SHP77 treated with DMSO at 0.1 percent for 48 hours (cell line): ENCODE results near the gene ZFX.

Experiments
- DNase-seq: peaks from one replicate; lab custom pipeline; 2025; lab: John Stamatoyannopoulos, UW

Gene ZFX

DNA sequence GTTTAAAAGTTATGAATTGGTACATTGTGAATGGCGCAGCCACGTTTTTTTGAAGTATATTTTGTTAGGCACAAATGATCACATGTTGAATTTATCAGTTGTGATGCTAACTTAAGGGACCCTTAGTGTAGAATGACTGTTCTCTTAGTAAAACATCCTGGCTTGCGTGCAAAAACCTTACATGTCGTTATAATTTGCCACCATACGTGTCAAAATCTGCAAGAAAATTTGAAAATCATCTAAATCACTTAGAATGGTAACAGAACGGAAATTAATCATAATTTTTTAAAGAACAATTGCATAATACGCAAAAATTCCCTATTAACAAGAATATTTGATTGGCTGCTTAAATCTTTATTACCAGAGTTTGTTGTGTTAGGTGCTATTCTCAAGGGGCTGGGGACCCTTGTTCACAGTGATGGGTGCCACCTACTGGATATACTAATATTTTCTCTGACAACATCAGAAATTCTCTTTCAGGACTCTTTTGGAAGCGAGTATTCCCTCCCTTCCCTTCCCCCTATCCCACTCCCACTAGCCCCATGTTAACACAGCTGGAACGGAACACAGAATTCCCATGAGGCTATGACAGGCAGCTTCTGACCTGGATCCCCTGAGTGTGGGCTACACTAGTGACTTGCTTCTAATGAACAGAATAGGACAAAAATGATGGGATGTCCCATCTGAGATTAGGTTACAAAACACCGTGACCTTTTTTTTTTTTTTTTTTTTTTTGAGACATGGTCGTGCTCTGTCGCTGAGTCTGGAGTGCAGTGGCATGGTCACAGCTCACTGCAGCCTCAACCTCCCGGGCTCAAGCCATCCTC is 92.5 kb downstream of the ZFX start:
- no peak for DNase-seq

DNA sequence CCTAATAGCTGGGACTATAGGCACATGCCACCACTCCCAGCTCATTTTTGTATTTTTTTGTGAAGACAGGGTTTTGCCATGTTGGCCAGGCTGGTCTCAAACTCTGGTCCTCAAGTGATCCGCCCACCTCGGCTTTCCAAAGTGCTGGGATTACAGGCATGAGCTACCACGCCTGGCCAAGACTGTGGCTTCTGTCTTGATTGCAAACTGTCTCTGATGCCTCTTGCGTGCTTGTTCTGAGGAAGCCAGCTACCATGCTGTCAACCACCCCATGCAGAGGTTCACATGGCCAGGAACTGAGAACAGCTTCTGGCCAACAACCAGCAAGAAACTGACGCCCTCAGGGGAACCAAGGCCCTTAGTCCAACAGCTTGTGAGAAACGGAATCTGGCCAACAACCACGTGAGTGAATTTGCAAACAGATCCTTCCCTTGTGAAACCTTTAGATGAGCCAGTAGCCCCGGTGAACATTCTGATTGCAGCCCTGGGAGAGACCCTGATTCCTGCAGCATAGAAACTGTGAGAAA is 93.2 kb downstream of the ZFX start:
- DNase-seq, result no peak

DNA sequence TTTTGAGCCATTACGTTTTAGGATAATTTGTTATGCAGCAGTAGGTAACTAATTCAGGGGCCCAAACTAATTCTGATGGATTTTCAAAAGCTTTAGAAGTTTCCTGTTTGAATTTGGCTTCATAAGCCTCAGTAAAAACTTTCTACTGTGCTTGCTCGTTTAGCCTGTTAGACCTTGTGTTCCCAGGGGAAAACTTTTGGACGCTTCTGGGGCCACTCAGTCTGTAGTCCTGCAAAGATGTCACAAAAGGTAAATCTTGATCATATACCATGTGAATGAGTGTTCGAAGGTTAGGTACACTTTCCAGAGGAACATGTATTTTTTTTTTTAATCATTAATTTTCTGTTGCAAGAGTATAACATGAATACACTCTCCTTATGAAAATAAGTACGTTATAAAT is 93.7 kb downstream of the ZFX start:
- no peak for DNase-seq

DNA sequence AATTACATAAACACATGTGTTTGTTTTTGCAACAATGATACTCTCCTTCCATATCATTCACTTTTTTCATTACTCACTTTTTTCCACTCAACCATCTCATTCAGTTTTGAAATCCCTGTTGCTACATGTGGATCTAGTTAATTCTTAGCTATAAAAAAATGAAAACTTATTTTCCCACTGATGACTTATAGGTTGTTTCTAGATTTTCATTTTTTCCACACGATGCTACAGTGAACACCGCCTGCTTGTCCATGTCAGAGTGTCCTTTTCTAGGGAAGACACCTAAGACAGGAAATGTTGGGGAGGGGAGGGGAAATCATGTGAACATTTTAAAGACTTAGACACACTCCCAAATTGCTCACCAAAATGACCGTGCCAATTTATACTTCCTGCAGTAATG is 94.2 kb downstream of the ZFX start:
- no peak for DNase-seq

DNA sequence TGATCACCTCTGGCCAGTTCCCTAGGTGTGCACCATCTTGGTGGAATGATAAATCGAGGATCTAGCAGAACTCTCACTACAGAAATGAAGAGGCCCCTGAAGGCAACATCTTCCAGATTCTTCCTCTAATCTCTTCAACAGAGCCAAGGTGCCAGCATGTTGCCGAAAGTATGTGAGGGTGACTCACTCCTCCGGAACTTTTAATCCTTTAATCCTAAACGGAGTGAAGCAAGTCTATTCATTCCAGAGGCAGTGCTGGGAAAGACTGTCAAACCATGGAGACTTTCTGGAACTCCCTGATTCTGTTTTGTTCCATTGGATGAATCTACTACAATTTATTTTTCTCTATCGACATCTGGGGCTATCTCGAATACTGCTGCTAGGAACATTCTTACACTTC is 95.7 kb downstream of the ZFX start:
- DNase-seq, result no peak

DNA sequence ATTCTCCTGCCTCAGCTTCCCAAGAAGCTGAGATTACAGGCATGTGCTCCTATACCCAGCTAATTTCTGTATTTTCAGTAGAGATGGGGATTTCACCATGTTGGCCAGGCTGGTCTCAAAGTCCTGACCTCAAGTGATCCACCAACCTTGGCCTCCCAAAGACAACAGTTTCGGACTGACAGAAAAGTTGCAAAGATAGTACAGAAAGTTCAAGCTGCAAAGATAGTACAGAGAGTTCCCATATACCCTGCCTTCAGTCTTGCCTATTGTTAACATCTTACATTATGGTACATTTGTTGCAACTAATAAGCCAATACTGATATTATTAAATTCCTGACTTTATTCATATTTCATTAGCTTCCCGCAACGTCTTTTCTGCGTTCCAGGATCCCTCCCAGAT is 98.5 kb downstream of the ZFX start:
- DNase-seq, result no peak

DNA sequence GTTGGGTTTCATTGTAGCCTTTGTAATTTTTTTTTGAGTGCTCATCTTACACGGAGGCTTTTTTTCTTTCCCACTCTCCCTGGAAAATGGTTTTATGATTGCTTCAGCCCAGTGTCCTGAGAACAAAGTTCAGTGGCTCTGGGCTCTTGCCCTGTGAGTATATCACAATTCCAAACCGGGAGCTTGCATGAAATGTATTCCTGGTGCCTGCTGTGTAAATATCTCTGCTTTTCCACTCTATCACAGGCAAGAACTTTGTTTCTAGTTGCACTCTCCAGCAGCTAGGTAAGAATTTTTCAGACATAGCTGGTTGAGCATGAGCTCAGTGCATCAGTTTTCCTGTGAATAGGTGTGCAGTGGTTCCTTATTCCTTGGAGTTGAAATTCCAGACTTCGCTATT is 103.5 kb downstream of the ZFX start:
- no peak for DNase-seq

DNA sequence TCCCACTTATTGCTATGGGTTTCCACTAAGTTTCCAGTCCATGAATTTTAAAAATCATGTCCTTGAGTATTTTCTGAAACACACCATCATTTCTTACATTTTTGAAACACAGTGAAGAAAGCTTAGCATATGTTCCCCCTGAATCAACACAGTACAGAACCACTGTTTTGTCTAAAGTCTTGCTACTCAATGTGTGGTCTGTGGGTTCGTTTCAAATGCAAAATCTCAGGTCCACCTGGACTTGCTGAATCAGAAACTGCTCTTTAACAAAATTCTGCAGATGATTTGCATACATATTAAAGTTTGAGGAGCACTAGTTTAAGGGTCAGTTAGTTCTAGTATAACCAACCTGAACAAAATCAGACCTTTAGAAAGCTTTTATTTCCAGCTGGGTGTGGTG is 103.9 kb downstream of the ZFX start:
- no peak for DNase-seq

DNA sequence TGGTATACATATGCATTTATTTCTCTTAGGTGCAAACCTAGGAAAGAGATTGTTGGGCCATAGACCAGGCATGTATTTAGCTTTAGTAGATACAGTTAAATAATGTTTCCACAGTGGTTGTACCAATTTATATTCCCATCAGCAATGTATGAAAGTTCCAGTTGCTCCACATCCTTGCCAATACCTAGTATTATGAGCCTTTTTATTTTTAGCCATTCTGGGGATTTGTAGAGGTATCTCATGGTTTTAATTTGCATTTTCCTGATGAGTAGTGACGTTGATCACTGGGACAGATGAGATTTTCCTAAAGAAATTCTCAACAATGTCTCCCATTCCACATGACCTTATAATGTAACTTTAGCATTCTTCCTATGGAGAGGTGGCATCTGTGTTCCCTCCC is 107.5 kb downstream of the ZFX start:
- no peak for DNase-seq

DNA sequence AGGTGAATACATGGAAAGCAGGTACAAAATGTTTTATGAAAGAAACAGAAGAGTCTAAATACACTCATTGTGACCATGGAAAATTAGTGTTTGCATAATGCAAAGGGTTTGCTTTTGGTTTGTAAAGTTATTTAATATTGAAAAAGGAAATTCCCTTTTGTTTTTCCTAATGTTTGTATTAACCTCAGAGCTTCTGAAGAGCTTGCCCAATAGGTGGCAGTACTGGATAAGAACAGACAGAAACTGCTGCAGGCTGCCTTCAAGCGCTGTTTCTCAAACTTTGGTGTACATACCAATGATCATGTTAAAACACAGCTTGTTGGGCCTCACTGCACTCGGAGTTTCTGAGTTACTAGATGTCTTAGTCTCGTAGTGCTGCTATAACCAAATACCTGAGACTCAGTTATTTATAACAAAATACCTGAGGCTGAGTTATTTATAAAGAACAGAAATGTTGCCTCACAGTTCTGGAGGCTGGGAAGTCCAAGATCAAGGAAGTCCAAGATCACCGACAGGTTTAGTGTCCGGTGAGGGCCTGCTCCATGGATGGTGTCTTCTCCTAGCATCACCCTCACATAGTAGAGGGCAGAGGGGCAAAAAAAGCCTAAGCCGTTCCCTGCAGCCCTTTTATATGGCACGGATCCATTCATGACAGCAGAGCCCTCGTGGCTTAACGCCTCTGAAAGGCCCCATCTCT is 110.2 kb downstream of the ZFX start:
- no peak for DNase-seq

DNA sequence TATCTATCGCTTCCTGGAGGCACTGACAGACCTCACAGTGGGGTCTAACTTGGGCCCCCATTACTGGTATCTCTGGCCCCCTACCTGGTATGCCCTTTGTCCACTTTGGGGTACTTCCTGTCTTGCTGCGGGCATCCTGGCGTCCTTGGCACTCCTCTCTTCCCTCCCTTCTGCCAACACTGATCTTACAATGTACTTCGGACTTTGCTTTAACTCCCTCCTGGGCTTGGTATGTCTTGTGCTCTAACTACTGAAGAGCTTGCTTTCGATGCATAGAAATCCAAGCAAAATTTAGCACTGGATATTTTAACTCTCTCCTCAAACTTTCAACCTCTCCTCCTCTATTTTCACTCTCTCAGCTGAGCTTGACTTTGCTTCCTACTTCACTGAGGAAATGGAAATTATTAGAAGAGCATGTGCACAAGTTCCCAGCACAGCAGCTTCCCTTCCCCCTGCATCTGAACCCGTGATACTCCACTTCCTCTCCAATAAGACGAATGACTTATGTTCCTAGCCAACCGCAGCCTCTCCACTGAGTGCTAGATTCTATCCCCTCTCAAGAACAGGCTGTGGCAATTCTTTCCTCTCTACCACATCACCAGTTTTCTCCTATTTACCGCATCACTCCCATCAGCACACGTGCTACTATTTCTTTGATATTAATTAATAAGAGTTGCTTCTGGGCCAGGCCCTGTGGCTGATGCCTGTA is 111.5 kb downstream of the ZFX start:
- no peak for DNase-seq

DNA sequence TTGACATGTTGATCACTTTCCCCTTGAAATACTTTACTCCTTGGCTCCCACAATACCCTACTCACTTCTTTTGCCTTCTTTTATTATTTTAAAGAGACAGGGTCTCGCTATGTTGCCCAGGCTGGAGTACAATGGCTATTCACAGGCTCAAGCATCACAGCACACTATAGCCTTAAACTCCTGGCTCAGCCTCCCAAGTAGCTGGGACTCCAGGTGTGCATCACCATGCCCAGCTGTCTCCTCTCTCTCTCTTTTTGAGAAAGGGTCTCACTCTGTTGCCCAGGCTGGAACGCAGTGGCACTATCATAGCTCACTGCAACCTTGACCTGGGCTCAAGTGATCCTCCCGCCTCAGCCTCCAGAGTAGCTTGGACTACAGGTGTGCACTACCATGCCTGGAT is 112.8 kb downstream of the ZFX start:
- no peak for DNase-seq

DNA sequence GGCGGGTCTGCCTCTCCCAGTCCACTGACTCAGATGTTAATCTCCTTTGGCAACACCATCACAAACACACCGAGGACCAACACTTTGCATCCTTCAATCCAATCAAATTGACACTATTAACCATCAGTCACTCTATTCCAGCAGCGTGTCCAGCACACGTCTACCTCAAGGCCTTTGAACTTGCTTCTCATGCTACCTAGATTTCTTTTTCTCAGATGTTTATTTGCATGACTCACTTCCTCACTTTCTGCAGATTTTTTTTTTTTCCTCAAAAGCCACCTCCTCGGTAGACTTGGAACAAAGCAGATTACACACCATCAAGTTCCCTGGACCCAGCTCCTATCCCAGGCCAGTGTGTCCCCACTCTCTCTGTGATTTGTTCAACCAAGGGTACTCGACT is 114.9 kb downstream of the ZFX start:
- DNase-seq, result no peak
